ENCODE measurements around the gene L1CAM.

GRCh38 chrX:153870288-153870690 lies 15.7 kb downstream of the L1CAM start:
- TF ChIP-seq CTCF (IDR thresholded peaks at IDR 0.05): no peak
- TF ChIP-seq POLR2AphosphoS5 (IDR thresholded peaks at IDR 0.05): no peak
